ENCODE results near the gene STARD7. TPM values are rescaled to one million over a fixed set of nuclear protein-coding genes. Genes with fewer than 3 reads are reported as not detected.
"Not testable (repeated sequence)": the region's sequence is repeated elsewhere in the genome, so short reads cannot be mapped to it uniquely, and the experiment has no call there.

The STARD7 gene
- total RNA-seq (112 TPM), polyA plus RNA-seq (ENCODE audit: insufficient read depth, low read depth, low replicate concordance) (96.6 TPM)
- long read RNA-seq, donor 1, transcript STARD7-201 (8 exons, 3,368 nt): major isoform, 23 of 25 reads
- long read RNA-seq, donor 1, partial matches to known transcripts: 0 of 25 reads
- long read RNA-seq, donor 1, other reads (novel, unspliced or antisense): 0 of 25 reads
- long read RNA-seq, donor 2, transcript STARD7-201 (8 exons, 3,368 nt): major isoform, 29 of 30 reads
- long read RNA-seq, donor 2, partial matches to known transcripts: 0 of 30 reads
- long read RNA-seq, donor 2, other reads (novel, unspliced or antisense): 0 of 30 reads
- long read RNA-seq, donor 3, transcript STARD7-201 (8 exons, 3,368 nt): major isoform, 26 of 26 reads
- long read RNA-seq, donor 3, partial matches to known transcripts: 0 of 26 reads
- long read RNA-seq, donor 3, other reads (novel, unspliced or antisense): 0 of 26 reads
- long read RNA-seq, donor 4, transcript STARD7-201 (8 exons, 3,368 nt): major isoform, 18 of 19 reads
- long read RNA-seq, donor 4, partial matches to known transcripts: 0 of 19 reads
- long read RNA-seq, donor 4, other reads (novel, unspliced or antisense): 0 of 19 reads
- long read RNA-seq, donor 5, partial matches to known transcripts: 0 of 2 reads
- long read RNA-seq, donor 5, other reads (novel, unspliced or antisense): 0 of 2 reads
- long read RNA-seq, donor 6, transcript STARD7-201 (8 exons, 3,368 nt): major isoform, 12 of 13 reads
- long read RNA-seq, donor 6, partial matches to known transcripts: 0 of 13 reads
- long read RNA-seq, donor 6, other reads (novel, unspliced or antisense): 0 of 13 reads
- long read RNA-seq, donor 7, transcript STARD7-201 (8 exons, 3,368 nt): major isoform, 214 of 233 reads
- long read RNA-seq, donor 7, partial matches to known transcripts: 3 of 233 reads
- long read RNA-seq, donor 7, other reads (novel, unspliced or antisense): 16 of 233 reads
- long read RNA-seq, donor 8, transcript STARD7-205 (2 exons, 384 nt): minor isoform, 5 of 39 reads
- long read RNA-seq, donor 8, transcript STARD7-201 (8 exons, 3,368 nt): major isoform, 29 of 39 reads
- long read RNA-seq, donor 8, partial matches to known transcripts: 5 of 39 reads
- long read RNA-seq, donor 8, other reads (novel, unspliced or antisense): 0 of 39 reads
- long read RNA-seq, donor 9, transcript STARD7-201 (8 exons, 3,368 nt): major isoform, 17 of 17 reads
- long read RNA-seq, donor 9, partial matches to known transcripts: 0 of 17 reads
- long read RNA-seq, donor 9, other reads (novel, unspliced or antisense): 0 of 17 reads
- long read RNA-seq, donor 10, transcript STARD7-201 (8 exons, 3,368 nt): major isoform, 14 of 20 reads
- long read RNA-seq, donor 10, partial matches to known transcripts: 5 of 20 reads
- long read RNA-seq, donor 10, other reads (novel, unspliced or antisense): 0 of 20 reads

GRCh38 chr2:96208143-96209010, at the start of gene STARD7:
Gene STARD7 (minus strand): TSS chr2:96208827. CDS start chr2:96208434, 393 bp downstream.
- FAIRE-seq (no peak), DNase-seq (peak; percentile 99)
- intact Hi-C loops (cut with DNase I): no loop called here
- no peak for TF ChIP-seq CTCF (IDR thresholded peaks at IDR 0.05; ENCODE audit: borderline replicate concordance, extremely low read depth, insufficient read depth)
- Histone ChIP-seq H3K27ac (ENCODE audit: low read depth in 2 of 2, low read length in 2 of 2) (peak within 1 kb of the TSS; percentile 92 to 96), H3K4me3 (ENCODE audit: low read length in 3 of 3) (peak within 1 kb of the TSS; percentile 84 to 95 (median 89)), H3K27me3 (ENCODE audit: control insufficient read depth, insufficient read depth, low read length) (no peaks in the 10 kb centered on the region), H3K9ac (ENCODE audit: low read length in 3 of 3) (peak within 1 kb of the TSS; percentile 52 to 94 (median 86)), H3K36me3 (ENCODE audit: control insufficient read depth in 2 of 3, insufficient read depth in 3 of 3, low read length in 3 of 3) (no peaks in the 10 kb centered on the region), H3K4me1 (ENCODE audit: control insufficient read depth in 2 of 3, insufficient read depth in 2 of 3, low read depth in 1 of 3, low read length in 3 of 3) (peaks cover 0 to 23% (median 21%) of the 10 kb centered on the region in 3 donors), H3K9me3 (ENCODE audit: control insufficient read depth in 2 of 3, insufficient read depth in 1 of 3, low read length in 3 of 3) (no peaks in the 10 kb centered on the region)

- H3K27me3 ChIP-seq (ENCODE audit: control insufficient read depth, insufficient read depth, low read length); H3K9me3 ChIP-seq (ENCODE audit: control insufficient read depth in 2 of 3, insufficient read depth in 1 of 3, low read length in 3 of 3); FAIRE-seq; DNase-seq; H3K4me3 ChIP-seq (ENCODE audit: low read length in 3 of 3); intact Hi-C loops (cut with DNase I): not testable (repeated sequence)
- Histone ChIP-seq H3K4me1 (ENCODE audit: control insufficient read depth in 2 of 3, insufficient read depth in 2 of 3, low read depth in 1 of 3, low read length in 3 of 3) (peaks cover 0 to 55% (median 51%) of the 10 kb centered on the region in 3 donors), H3K9ac (ENCODE audit: low read length in 3 of 3) (peak overlapping the region in 2 of 3 donors; percentile 4 to 29), H3K27ac (ENCODE audit: low read depth in 2 of 2, low read length in 2 of 2) (peak overlapping the region; percentile 68 to 93), H3K36me3 (ENCODE audit: control insufficient read depth in 2 of 3, insufficient read depth in 3 of 3, low read length in 3 of 3) (peaks cover 3 to 32% (median 25%) of the 10 kb centered on the region in 3 donors)
Measured at GRCh38 chr2:96257744-96258143, 49.1 kb upstream of the STARD7 start.

- Histone ChIP-seq H3K9ac (ENCODE audit: low read length in 3 of 3) (no peak overlapping the region), H3K4me3 (ENCODE audit: low read length in 3 of 3) (no peak overlapping the region), H3K9me3 (ENCODE audit: control insufficient read depth in 2 of 3, insufficient read depth in 1 of 3, low read length in 3 of 3) (no peaks in the 10 kb centered on the region), H3K27me3 (ENCODE audit: control insufficient read depth, insufficient read depth, low read length) (no peaks in the 10 kb centered on the region), H3K36me3 (ENCODE audit: control insufficient read depth in 2 of 3, insufficient read depth in 3 of 3, low read length in 3 of 3) (peaks cover 3 to 32% (median 31%) of the 10 kb centered on the region in 3 donors), H3K4me1 (ENCODE audit: control insufficient read depth in 2 of 3, insufficient read depth in 2 of 3, low read depth in 1 of 3, low read length in 3 of 3) (peaks cover 3 to 64% (median 52%) of the 10 kb centered on the region in 3 donors), H3K27ac (ENCODE audit: low read depth in 2 of 2, low read length in 2 of 2) (peak overlapping the region in 1 of 2 donors; percentile 40)
- TF ChIP-seq CTCF (IDR thresholded peaks at IDR 0.05; ENCODE audit: borderline replicate concordance, extremely low read depth, insufficient read depth): no peak
- DNase-seq (peak in 1 of 5 donors; percentile 16), FAIRE-seq (no peak)
- intact Hi-C loops (cut with DNase I): no loop called here
Measured at GRCh38 chr2:96256611-96257113, 48.0 kb upstream of the STARD7 start.

All from kidney (tissue), 22 donors.